Upper lobe of left lung (tissue), 6 donors: Measurements from ENCODE around the gene RNF7. TPM values are rescaled to one million over a fixed set of nuclear protein-coding genes. Genes with fewer than 3 reads are reported as not detected.
A peak's percentile ranks its signal among the peaks of the same experiment; 100 is the strongest.

Experiments
- ATAC-seq, 2 donors: fragments of 200-7000 bp; cut with Tn5 transposase; one replicate each; pipeline ENCODE4 v1.9.1; 2022; ENCODE audit warnings: mild to moderate bottlenecking in 2 of 2, moderate library complexity in 2 of 2; ENCODE audit not compliant: low FRiP score in 2 of 2
- DNase-seq, 2 donors: peaks; one replicate each; pipeline ENCODE4 v3.0.0-alpha.2; 2019 to 2020
- H3K27ac ChIP-seq, 4 donors: fragments of 200-600 bp; sonication (generic); one replicate each; pipeline ENCODE4 v1.5.1; 2016 to 2019
- H3K27me3 ChIP-seq, 4 donors: fragments of 200-600 bp; sonication (generic); one replicate each; pipeline ENCODE4 v1.5.1; 2017 to 2019
- H3K36me3 ChIP-seq, 4 donors: fragments of 200-600 bp; sonication (generic); one replicate each; pipeline ENCODE4 v1.5.1; 2016 to 2019
- H3K4me1 ChIP-seq, 4 donors: fragments of 200-600 bp; sonication (generic); one replicate each; pipeline ENCODE4 v1.5.1; 2018 to 2019
- H3K4me3 ChIP-seq, 4 donors: fragments of 200-600 bp; sonication (generic); one replicate each; pipeline ENCODE4 v1.5.1; 2017 to 2019; ENCODE audit warnings: mild to moderate bottlenecking in 2 of 4, moderate library complexity in 1 of 4
- H3K9me3 ChIP-seq, 4 donors: fragments of 200-600 bp; sonication (generic); one replicate each; pipeline ENCODE4 v1.5.1; 2018 to 2019
- EP300 ChIP-seq, 4 donors: sonication (generic); formaldehyde crosslinking; IDR thresholded peaks; one replicate each; pipeline ENCODE4 v1.5.1; 2017; ENCODE audit warnings: antibody characterized with exemption in 4 of 4, control low read depth in 2 of 4
- POLR2A ChIP-seq, 4 donors: fragments of 450-650 bp; IDR thresholded peaks; one replicate each; pipeline ENCODE4 v1.5.1; 2016 to 2017; ENCODE audit warnings: antibody characterized with exemption in 4 of 4, mild to moderate bottlenecking in 2 of 4
- POLR2AphosphoS5 ChIP-seq, 2 donors: sonication (generic); formaldehyde crosslinking; IDR thresholded peaks; one replicate each; pipeline ENCODE4 v1.5.1; 2017; ENCODE audit warnings: antibody characterized with exemption in 2 of 2
- WGBS, 2 donors: methylation state at CpG; one replicate each; pipeline ENCODE4 v1.1.5; 2017 to 2018; 5-methylcytosine and 5-hydroxymethylcytosine counted together
- small RNA-seq, 4 donors: library from RNA; depleted of rRNA; stranded (forward); fragments of <200 nt; gene quantifications; one replicate each; pipeline ENCODE3, GENCODE V24; 2016
- total RNA-seq, 6 donors: library from RNA; depleted of rRNA in 4 of 6; stranded (reverse); fragments of >200 nt in 4 of 6; gene quantifications; one replicate each; pipeline versions ENCODE4 v1.1.0 to v1.2.1, GENCODE V29; 2016 to 2021
- TF ChIP-seq, protein P1 (sequence below), 6 experiments: fragments of 450-650 bp in 4 of 6; fragments of 200-600 bp in 2 of 6; sonication (generic) in 2 of 6; IDR thresholded peaks; one replicate each; pipeline ENCODE4 v1.5.1; 2016 to 2019; ENCODE audit warnings: antibody characterized with exemption in 6 of 6
- donor health status: DM: no; HTN: no; CAD: no; lungs with moderate emphysema.
- donor health status: DM: no; HTN: yes; CAD: no; lungs with severe emphysema.

The RNF7 gene
- total RNA-seq, 6 donors from 2014 or later = 9.4 to 76.3 (median 49.0) TPM

GRCh38 chr3:141795741-141796080 lies 57.6 kb downstream of the RNF7 start:
- ATAC-seq = no peak
- no peak overlapping the region for H3K4me3 ChIP-seq
- no peaks in the 10 kb centered on the region for H3K27me3 ChIP-seq
- H3K27ac ChIP-seq = peak overlapping the region in 2 of 4 donors; percentile 82 to 89
- 77 to 84% methylated on average over 5 of the region's 5 CpGs for WGBS, 2 donors
- H3K4me1 ChIP-seq = peaks cover 23 to 39% (median 31%) of the 10 kb centered on the region in 4 donors
- TF ChIP-seq POLR2AphosphoS5 (IDR thresholded peaks at IDR 0.05) = no peak
- TF ChIP-seq, protein P1, sequence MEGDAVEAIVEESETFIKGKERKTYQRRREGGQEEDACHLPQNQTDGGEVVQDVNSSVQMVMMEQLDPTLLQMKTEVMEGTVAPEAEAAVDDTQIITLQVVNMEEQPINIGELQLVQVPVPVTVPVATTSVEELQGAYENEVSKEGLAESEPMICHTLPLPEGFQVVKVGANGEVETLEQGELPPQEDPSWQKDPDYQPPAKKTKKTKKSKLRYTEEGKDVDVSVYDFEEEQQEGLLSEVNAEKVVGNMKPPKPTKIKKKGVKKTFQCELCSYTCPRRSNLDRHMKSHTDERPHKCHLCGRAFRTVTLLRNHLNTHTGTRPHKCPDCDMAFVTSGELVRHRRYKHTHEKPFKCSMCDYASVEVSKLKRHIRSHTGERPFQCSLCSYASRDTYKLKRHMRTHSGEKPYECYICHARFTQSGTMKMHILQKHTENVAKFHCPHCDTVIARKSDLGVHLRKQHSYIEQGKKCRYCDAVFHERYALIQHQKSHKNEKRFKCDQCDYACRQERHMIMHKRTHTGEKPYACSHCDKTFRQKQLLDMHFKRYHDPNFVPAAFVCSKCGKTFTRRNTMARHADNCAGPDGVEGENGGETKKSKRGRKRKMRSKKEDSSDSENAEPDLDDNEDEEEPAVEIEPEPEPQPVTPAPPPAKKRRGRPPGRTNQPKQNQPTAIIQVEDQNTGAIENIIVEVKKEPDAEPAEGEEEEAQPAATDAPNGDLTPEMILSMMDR (IDR thresholded peaks at IDR 0.05) = no peak
- no peak for TF ChIP-seq POLR2A (IDR thresholded peaks at IDR 0.05)
- TF ChIP-seq EP300 (IDR thresholded peaks at IDR 0.05) = no peak
- no peak for DNase-seq
- no peaks in the 10 kb centered on the region for H3K36me3 ChIP-seq
- no peaks in the 10 kb centered on the region for H3K9me3 ChIP-seq

- WGBS, 2 donors = 39 to 66% methylated on average over 9 to 11 of the region's 11 CpGs
These were observed 58.2 kb downstream of the RNF7 start for GRCh38 chr3:141796081-141796888.

More at GRCh38 chr3:141796081-141796888, 58.2 kb downstream of the RNF7 start:
- DNase-seq (peak; percentile 55 to 87), ATAC-seq (peak; percentile 74 to 89)
- H3K27me3 ChIP-seq = no peaks in the 10 kb centered on the region
- H3K4me3 ChIP-seq = peak overlapping the region in 2 of 4 donors; percentile 50 to 51
- TF ChIP-seq, protein P1 (IDR thresholded peaks at IDR 0.05) = no peak
- TF ChIP-seq EP300 (IDR thresholded peaks at IDR 0.05) (no peak), POLR2AphosphoS5 (IDR thresholded peaks at IDR 0.05) (no peak), POLR2A (IDR thresholded peaks at IDR 0.05) (no peak)
- peaks cover 23 to 39% (median 31%) of the 10 kb centered on the region in 4 donors for H3K4me1 ChIP-seq
- H3K27ac ChIP-seq = peak overlapping the region; percentile 79 to 89 (median 82)
- no peaks in the 10 kb centered on the region for H3K9me3 ChIP-seq
- no peaks in the 10 kb centered on the region for H3K36me3 ChIP-seq

Small RNAs within 50 kb of the gene (small RNA-seq; reads per million reads assigned to genes)
- gene AC112771.1 = 0 reads per million in 4 donors

Other genes with a start within 250 kb of the RNF7 start
- gene GRK7, start 25.1 kb downstream of the RNF7 start, total RNA-seq = under 1 TPM in 1 of 6 donors, not detected in 5; 0.22 TPM
- 100 to 1,000 TPM in 2 of 6 donors, 10 to 100 TPM in 4; 68.8 to 309 (median 92.2) TPM for gene ATP1B3, start 138.3 kb downstream of the RNF7 start, total RNA-seq